HG02970 (cell line): Measurements from ENCODE around the gene RNU4-1.
A peak's percentile ranks its signal among the peaks of the same experiment; 100 is the strongest.

ENCODE experiments used
- ATAC-seq: cut with Tn5 transposase; IDR thresholded peaks from one replicate; pipeline ENCODE4 v1.9.1; 2021; ENCODE audit warnings: mild to moderate bottlenecking, moderate library complexity, moderate number of reproducible peaks; ENCODE audit not compliant: unreplicated experiment, low FRiP score

The RNU4-1 gene

DNA sequence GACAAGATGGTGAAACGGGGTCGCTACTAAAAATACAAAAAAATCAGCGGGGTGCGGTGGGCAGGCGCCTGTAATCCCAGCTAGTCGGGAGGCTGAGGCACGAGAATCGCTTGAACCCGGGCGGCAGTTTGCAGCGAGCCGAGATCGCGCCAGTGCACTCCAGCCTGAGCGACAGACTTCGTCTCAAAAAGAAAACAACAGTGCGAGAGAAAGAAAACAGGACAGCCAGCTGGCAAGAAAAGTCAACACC, 701 bp downstream of the RNU4-1 start:
- ATAC-seq, result peak; percentile 13

DNA sequence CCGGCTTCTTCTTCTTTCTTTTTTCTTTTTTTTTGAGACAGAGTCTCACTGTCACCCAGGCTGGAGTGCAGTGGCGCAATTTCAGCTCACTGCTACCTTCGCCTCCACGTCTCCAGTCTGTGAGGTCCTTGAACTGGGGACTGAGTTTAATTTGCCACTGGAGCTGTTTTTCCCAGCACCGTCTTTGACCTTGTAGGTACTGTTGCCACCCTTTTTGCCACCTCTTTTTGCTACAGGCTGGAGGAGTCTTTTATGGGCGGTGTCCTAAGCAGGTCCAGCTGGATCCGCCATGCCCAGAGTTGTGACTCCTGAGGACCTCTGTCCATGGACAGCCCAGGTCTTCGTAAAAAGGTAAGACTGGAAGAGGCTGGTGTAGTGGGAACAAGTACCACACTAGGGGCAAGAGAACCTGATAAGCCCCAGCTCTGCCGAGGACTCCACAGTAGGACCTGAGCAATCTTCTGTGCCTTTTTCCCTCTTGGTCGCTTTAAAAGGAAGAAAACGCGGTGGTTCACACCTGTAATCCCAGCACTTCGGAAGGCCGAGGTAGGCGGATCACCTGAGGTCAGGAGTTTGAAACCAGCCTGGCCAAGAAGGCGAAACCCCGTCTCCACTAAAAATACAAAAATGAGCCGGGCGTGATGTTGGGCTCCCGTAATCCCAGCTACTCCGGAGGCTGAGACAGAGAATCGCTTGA, 2.3 kb downstream of the RNU4-1 start:
- ATAC-seq, result no peak

DNA sequence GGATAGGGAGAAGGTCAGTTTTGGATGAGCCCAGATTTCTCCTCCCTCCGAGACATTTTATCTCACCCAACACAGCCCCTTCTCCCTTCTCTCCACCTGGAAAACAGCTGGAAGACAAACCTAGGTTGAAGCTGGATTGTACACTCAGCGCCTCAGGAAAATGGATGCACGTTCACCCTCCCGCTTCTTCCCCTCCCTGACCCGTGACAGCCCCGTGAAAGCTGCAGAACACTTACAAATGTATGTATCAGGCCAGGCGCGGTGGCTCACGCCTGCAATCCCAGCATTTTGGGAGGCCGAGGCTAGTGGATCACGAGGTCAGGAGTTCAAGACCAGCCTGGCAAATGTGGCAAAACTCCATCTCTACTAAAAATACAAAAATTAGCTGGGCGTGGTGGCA, 5.5 kb downstream of the RNU4-1 start:
- no peak for ATAC-seq

DNA sequence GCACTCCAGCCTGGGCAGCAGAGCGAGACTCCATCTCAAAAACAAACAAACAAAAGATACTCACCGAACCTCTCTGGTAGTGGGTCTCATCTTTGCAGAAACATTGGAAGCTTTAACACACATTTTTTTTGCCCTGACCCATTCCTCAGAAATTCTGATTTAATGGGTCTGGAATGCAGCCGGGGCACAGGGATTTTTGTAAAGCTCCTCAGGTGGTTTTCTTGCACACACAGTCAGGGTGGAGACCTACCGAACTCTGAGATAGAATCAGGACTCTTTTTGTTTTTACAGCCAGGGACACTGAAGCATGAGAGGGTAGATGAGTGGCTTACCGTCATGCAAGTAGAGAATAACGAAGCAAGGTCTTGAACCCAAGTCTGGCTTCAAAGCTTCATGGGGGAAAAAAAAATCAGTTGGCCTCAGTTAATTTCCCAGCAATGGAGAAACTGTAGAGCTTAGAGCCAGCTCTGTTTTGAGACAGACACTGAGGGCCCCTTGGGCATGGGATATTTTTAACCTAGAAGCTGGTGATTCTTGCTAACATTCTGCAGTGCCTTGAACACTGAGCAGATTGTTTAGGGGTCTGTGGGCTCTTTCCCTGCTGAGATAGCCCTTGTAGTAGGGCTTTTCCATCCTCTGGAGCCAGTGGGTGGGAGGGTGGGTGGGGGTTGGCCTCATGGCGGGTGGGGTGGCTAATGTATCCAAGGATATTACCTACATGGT, 6.1 kb downstream of the RNU4-1 start:
- ATAC-seq, result no peak

DNA sequence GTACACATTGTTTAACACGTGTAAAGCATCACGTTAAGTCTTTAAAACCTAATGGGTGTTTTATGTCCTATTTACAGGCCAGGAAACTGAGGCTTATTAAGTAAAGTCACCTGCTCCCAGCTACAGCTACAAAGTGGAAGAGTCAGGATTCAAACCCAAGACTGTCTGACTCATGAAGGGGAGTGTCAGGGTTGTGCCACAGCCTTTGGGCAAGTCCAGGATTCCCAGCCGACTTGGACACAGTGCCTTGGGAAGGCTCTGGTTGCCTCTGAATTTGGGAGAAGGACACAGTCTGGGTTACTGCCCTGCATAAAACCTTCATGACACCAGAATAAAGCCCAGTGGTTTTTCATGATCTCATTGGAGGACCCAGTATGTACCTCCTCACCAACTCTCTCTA, 8.7 kb downstream of the RNU4-1 start:
- ATAC-seq, result no peak

DNA sequence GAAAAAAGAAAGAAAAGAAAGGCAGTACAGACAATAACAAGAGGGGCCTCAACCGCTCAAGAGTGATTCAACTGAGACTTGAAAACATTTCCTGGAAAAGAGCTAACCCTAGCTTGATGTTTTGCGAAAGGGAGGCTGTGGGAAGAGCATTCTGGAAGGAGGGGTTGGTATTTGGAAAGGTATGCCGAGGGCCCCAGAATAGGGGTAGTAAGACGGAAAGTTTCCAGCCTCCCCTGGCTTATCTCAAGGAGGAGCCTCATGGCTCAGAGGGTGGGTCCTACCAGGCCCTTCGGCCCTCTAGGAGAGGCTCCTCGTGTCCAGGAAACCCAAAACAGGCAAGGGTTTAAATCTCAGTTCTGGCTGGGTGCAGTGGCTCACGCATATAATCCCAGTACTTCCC, 9.7 kb downstream of the RNU4-1 start:
- no peak for ATAC-seq

DNA sequence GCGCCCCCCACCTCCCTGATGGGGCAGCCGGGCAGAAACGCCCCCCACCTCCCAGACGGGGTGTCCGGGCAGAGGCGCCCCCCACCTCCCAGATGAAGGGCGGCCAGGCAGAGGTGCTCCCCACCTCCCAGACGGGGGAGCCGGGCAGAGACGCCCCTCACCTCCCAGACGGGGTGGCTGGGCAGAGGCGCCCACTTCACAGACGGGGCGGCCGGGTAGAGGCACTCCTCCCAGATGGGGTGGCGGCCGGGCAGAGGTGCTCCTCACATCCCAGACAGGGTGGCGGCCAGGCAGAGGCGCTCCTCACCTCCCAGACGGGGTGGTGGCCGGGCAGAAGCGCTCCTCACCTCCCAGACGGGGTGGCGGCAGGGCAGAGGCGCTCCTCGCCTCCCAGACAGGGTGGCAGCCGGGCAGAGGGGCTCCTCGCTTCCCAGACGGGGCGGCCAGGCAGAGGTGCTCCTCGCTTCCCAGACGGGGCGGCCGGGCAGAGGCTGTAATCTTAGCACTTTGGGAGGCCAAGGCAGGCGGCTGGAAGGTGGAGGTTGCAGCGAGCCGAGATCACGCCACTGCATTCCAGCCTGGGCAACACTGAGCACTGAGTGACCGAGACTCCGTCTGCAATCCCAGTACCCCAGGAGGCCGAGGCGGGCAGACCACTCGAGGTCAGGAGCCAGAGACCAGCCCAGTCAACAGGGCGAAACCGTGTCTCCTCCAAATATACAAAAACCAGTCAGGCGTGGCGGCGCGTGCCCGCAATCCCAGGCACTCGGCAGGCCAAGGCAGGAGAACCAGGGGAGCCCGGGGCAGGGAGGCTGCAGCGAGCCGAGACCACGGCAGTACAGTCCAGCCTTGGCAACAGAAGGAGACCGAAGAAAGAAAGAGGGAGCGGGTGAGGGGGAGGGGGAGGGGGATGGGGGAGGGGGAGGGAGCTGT, 14.6 kb downstream of the RNU4-1 start:
- ATAC-seq, result no peak

DNA sequence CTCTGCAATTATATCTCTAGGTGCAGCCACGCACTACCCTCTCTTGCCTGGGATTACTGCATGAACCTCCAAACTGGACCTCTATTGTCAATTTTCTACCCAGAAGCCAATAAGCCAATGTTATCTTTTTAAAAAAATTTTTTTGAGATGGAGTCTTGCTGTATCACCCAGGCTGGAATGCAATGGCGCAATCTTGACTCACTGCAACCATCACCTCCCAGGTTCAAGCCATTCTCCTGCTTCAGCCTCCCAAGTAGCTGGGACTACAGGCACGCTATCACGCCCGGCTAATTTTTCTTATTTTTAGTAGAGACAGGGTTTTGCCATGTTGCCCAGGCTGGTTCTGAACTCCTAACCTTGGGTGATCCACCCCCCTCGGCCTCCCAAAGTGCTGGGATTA, 16.3 kb downstream of the RNU4-1 start:
- ATAC-seq, result no peak

DNA sequence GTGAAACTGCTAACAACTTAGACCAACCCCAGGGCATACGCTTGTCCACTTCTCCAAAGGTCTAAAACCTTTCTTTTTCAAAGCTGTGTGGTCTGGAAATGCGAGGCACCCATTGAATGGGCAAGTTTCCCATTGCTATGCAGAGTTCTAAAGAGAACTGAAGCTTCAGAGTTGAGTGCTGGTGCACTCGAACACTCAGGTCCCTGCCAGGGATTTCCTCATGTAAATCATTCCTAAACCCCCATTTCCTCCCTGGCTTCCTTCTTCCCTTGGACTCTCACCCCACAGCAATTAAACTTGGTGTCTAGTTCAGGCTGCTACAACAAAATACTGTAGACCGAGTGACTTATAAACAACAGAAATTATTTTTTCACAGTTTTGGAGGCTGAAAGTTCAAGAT, 25.3 kb downstream of the RNU4-1 start:
- no peak for ATAC-seq

DNA sequence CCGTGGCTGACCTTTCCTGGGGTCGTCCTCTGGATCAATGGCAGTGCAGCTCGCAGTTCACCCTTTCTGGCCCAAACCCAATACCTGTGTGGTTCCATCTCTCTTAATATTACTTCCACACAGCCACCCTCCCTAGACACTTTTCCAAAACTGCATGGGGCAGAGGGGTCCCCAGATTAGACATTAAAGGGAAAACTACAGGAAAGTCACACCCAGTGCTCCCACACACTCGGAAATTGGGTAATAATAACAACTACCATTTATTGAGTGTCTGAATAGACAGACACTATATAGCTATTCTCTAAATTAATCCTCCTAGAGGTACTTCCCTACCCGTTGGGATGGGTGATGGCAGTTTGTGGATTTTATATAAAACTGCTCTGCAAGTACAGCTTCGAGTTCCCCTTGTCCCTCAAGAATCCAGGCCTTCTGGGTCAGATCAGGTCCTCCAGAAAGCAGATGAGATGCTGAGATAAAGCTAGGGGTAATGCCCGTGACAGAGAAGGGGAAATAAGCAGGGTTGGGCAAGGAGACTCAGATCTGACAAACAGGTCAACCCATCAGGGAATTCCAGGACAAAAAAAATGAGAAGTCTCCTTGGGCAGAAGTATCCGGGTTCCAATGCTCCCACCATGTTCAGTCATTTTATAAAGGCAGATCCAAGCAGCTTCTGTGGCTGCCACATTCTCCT, 26.7 kb downstream of the RNU4-1 start:
- no peak for ATAC-seq

DNA sequence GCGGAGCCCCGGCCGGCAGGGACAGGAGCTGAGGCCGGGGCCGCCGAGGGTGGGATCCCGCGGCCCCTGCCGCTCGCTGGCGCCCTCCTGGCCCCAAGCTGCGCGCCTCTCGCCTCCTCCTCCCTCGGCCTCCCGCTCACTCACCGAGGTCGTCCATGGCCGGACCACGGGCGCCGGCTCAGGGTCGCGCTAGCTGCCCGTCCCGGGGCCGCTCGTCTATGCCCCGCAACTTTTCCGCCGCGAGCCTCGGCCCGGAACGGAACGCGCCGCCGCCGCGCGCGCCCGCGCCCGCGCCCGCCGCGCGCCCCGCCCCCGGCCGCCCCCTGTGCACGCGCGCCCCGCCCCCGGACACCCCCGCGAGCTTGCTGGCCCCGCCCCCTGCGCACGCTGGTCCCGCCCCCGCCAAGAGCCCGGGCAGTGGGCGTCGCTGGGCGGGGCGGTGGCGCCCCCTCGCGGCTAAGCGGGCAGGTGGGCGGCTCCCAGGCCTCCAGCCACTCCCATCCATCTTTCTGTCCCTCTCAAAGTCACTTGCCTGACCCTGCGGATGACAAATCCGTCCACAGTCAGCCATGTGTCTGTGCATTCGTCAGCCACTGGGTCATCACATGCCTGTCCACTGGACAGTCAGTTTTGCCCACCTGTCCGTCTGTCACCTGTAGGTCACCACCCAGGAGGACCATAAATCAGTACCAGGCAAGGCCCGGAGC, 27.4 kb downstream of the RNU4-1 start, which contains the start of gene PXN:
Gene PXN, minus strand, starts transcription at position 258 of the 707 bp plus-strand sequence. Its CDS starts 101 bp downstream, at position 157.
- peak; percentile 77 for ATAC-seq

DNA sequence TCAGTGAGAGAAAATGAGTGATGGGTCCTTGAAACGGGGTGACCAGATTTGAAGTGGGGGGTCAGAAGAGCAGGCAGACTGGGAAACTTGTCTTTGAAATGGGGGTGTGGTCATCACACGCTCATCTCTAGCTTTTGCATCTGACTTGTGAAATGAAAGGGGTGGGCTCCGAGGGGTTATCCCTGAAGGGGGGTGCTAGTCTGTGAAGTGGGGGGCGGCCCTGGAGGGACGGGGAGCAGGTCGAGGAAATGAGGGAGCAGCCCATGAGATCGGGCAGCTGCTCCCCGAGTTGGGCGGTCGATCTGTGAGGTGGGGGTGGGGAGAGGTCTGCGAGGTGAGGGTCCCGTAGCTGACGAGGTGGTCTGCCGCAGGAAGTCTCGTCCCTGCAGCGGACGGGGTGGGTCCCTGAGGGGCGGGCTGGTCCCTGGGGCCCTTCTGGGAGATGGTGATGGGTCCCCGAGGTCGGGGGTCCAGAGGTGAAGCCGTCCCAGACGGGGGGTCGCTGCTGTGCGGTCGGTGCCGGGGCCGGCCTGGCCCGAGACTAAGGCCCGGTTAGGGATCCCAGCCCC, 28.0 kb downstream of the RNU4-1 start:
- ATAC-seq, result no peak

DNA sequence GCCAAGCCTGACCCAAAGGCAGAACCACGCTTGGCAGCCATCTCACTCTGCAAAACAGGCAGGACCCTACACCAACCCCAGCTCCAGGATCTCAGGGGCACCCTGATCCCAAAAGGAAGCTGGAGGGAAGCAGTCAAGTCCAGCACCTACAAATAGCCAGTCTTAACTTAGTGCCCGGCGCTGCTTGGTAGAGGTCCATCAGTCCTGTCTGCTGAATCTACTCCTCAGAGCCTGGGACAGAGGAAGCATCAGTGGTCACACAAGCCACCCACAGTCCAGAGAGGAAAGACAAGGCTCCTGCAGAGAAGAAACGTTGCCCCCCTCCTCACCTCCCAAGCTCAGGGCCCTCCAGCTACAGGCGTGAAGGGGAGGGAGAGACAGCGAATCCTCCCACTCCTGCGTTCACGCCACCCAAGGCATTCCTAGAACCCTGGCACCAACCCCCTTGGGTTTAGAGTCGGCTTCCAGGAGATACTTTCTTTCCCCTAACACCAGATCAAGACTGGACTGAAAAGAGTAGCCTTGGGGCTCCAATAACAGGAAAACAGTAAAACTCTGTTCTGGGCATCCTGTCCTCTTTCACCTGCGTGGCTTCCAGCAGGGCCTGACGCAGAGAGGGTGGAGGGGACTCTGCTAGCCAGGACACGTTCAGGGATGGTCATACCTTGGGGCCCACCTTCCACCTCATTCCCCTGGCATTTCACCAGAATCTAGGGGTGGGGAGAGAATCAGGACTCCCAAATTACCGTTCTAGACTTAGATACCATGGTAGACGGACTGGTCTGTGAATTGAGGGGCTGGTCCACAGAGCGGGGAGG, 28.7 kb downstream of the RNU4-1 start:
- ATAC-seq, result no peak

DNA sequence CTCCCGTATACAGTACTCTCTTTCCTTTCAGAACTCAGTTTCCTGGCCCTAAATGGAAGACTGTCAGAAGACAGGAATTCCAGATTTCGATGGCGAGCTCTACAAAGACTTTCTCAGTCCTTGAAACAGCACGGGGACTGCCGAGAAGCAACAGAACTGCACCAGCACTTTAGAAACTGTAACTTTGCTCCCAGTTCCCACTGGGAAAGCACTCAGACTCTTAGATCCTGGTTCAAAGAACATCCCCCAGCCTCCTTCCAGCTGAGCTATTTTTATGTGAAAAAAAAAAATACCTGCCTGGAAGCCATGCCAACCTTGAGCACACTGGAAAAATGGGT, 29.3 kb downstream of the RNU4-1 start:
- ATAC-seq, result no peak

DNA sequence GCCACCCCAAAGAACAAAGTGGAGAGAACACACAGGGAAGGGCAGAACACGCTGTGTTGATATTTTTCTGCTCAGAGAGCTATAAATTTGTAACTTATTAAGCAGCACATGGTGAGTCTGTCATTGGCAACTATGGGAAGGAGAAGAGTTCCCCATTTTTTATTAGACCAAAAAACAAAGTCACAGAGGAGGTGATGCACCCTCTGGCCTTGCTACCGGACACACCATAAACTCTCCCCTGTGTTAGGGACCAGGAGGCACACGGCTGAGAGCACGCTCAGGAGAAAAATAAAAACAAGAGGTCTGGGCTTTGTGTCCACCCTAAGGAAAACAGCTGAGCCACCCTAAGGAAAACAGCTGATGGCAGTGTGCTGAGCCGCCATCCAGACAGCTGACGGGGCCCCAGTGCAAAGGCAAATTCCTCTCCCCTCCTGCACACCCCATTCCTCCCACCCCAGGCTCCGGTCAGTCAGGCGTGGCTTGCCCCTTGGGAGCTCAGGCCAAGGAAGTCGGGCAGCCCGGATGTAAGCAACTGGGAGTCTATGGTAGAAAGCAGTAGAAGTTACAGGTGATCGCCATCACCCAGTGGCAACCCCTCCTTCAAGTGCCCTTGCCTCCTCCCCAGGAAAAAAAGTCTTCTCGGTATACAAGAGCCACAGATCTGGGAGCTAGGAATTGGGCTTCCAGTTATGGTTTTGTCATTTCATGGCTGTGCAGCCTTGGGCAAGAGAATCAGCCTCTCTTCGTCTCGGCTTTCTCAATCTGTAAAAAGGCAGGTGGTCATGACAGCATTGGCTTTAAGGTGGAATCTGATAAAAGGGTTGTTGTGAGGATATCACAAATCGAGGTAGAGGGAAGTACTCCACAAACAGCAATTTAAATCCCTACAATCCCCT, 29.9 kb downstream of the RNU4-1 start:
- ATAC-seq, result no peak

DNA sequence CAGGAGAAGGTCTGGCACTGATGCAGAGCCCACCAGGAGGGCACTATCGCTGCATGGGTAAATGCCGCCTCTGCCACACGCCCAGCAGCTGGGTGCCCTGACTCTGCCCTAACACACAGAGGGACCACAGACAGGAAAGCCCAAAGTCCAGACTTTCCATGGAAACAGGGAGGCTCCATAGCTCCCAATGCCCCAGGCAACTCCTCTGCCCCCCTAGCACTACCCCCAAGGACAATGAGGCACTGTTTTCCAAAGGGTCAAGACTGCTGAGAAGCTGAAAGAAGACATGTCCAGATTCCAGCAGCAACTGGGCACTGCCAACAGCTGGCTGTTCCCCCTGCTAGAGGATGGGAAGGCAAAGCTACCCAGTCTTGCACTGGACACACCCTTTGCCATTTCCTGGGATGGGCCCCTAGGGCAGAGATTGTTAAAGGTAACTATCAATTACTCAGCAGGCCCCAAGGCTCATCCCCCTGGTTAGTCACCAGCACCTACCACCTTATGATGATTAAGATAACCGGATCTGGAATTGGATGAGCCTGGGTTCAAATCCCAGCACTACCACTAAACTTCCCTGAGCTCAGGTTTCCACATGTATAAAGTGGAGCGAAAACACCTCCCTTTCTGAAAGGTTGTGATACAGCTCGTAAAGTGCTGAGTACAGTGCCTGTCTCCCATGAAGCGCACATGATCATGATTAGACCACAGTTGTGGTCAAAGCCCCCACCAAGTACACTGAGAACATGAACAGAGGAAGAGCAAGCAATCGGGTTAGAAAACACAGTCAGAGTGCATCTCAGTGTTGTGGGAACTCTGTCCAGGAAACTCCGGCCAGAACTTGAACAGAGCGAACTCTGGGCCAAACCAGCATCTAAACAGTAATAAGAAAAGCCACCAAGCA, 30.8 kb downstream of the RNU4-1 start:
- no peak for ATAC-seq

DNA sequence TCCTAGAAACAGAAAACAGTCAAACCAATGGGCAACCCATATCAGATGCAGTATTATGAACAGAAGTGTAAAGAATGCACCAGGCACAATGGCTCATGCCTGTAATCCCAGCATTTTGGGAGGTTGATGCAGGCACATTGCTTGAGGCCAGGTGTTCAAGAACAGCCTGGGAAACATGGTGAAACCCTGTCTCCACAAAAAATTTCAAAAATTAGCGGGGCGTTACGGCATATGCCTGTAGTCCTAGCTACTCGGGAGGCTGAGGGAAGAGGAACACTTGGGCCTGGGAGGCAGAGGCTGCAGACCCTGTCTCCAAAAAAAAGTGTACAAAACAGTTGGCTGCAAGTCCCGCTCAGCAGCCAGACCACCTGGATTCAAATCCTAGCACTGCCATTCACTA, 32.4 kb downstream of the RNU4-1 start:
- ATAC-seq, result no peak
